Measurements from ENCODE around the gene LPP.

The LPP gene

DNA sequence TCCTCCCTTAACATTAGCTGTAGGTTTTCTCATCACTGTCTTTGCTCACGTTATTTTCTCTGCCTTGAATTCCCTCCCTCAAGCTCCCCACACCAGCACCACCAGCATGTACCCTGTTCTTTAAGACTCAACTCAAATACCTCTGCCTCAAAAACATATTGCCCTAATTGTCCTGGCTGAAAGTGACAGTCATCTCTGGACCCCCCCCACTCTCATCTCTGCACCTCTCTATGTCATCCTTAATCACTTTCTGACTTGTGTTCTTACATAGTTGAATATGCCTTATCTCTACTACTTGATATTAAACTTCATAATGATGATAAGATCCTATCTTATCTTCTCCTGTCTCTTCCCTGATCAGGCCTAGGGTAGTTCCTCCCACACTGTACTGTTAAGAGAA lies 672.6 kb downstream of the LPP start:
- Histone ChIP-seq H3K36me3 (ENCODE audit: low read length) (no peaks in the 10 kb centered on the region), H3K27ac (ENCODE audit: low read depth, low read length) (no peak overlapping the region)

DNA sequence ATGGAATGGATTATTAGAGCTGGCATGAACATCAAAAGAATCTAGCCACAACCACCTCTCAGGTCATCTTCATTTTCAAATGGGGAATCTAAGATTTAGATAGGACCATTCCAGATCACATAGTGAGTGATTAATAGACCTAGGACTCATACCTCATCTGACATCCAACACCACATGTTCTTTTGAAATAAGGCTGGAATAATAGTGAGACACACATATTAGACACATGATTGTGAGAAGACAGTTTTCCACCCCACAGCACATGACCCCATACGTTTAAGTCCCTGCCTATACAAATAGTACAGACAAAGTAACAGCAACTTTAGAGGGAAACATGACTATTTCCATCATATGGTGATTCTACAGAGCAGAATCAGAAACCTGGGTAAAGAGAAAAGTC lies 673.1 kb downstream of the LPP start:
- Histone ChIP-seq H3K4me2 (ENCODE audit: low read depth, low read length, poor library complexity, severe bottlenecking) (no peak overlapping the region), H3K36me3 (ENCODE audit: low read length) (no peaks in the 10 kb centered on the region), H3K9me3 (ENCODE audit: insufficient read depth, low read length) (no peaks in the 10 kb centered on the region), H3K4me3 (ENCODE audit: insufficient read depth, low read length, poor library complexity, severe bottlenecking) (no peak overlapping the region), H3K9me2 (replicated peaks; ENCODE audit: insufficient read depth, low read length) (no peaks in the 10 kb centered on the region), H4K20me1 (ENCODE audit: low read depth, low read length) (no peaks in the 10 kb centered on the region), H2AFZ (ENCODE audit: low read depth, low read length, severe bottlenecking) (no peak overlapping the region), H3K9ac (ENCODE audit: low read length) (no peak overlapping the region), H3K27me3 (ENCODE audit: low read length) (no peaks in the 10 kb centered on the region), H3F3A (ENCODE audit: insufficient read depth) (no peaks in the 10 kb centered on the region), H3K79me2 (ENCODE audit: insufficient read depth, low read length) (no peaks in the 10 kb centered on the region), H3K27ac (ENCODE audit: low read depth, low read length) (no peak overlapping the region)
- TF ChIP-seq, protein P1, sequence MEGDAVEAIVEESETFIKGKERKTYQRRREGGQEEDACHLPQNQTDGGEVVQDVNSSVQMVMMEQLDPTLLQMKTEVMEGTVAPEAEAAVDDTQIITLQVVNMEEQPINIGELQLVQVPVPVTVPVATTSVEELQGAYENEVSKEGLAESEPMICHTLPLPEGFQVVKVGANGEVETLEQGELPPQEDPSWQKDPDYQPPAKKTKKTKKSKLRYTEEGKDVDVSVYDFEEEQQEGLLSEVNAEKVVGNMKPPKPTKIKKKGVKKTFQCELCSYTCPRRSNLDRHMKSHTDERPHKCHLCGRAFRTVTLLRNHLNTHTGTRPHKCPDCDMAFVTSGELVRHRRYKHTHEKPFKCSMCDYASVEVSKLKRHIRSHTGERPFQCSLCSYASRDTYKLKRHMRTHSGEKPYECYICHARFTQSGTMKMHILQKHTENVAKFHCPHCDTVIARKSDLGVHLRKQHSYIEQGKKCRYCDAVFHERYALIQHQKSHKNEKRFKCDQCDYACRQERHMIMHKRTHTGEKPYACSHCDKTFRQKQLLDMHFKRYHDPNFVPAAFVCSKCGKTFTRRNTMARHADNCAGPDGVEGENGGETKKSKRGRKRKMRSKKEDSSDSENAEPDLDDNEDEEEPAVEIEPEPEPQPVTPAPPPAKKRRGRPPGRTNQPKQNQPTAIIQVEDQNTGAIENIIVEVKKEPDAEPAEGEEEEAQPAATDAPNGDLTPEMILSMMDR (IDR thresholded peaks at IDR 0.05; ENCODE audit: insufficient read depth, low read length, poor library complexity, severe bottlenecking), result no peak
- no peak for TF ChIP-seq EZH2phosphoT487 (conservative IDR thresholded peaks at IDR 0.05; ENCODE audit: low read length)

More for the DNA sequence above, 672.6 kb downstream of the LPP start:
- no peaks in the 10 kb centered on the region for H3K9me2 ChIP-seq (replicated peaks; ENCODE audit: insufficient read depth, low read length)
- no peaks in the 10 kb centered on the region for H4K20me1 ChIP-seq (ENCODE audit: low read depth, low read length)
- no peak overlapping the region for H3K9ac ChIP-seq (ENCODE audit: low read length)
- H3K4me3 ChIP-seq (ENCODE audit: insufficient read depth, low read length, poor library complexity, severe bottlenecking), result no peak overlapping the region
- H3K79me2 ChIP-seq (ENCODE audit: insufficient read depth, low read length), result no peaks in the 10 kb centered on the region
- no peak overlapping the region for H3K4me2 ChIP-seq (ENCODE audit: low read depth, low read length, poor library complexity, severe bottlenecking)
- TF ChIP-seq, protein P1 (IDR thresholded peaks at IDR 0.05; ENCODE audit: insufficient read depth, low read length, poor library complexity, severe bottlenecking), result no peak
- no peak for TF ChIP-seq EZH2phosphoT487 (conservative IDR thresholded peaks at IDR 0.05; ENCODE audit: low read length)
- no peaks in the 10 kb centered on the region for H3K27me3 ChIP-seq (ENCODE audit: low read length)
- H3F3A ChIP-seq (ENCODE audit: insufficient read depth), result no peaks in the 10 kb centered on the region
- H3K9me3 ChIP-seq (ENCODE audit: insufficient read depth, low read length), result no peaks in the 10 kb centered on the region
- H2AFZ ChIP-seq (ENCODE audit: low read depth, low read length, severe bottlenecking), result no peak overlapping the region

GRCh38 chr3:188827576-188827975 lies 673.6 kb downstream of the LPP start:
- no peak overlapping the region for H3K27ac ChIP-seq (ENCODE audit: low read depth, low read length)
- H3K9me2 ChIP-seq (replicated peaks; ENCODE audit: insufficient read depth, low read length), result no peaks in the 10 kb centered on the region
- no peak overlapping the region for H3K4me2 ChIP-seq (ENCODE audit: low read depth, low read length, poor library complexity, severe bottlenecking)
- no peaks in the 10 kb centered on the region for H3K27me3 ChIP-seq (ENCODE audit: low read length)
- no peaks in the 10 kb centered on the region for H3F3A ChIP-seq (ENCODE audit: insufficient read depth)
- H3K9ac ChIP-seq (ENCODE audit: low read length), result no peak overlapping the region
- no peak overlapping the region for H2AFZ ChIP-seq (ENCODE audit: low read depth, low read length, severe bottlenecking)
- H3K9me3 ChIP-seq (ENCODE audit: insufficient read depth, low read length), result no peaks in the 10 kb centered on the region
- no peaks in the 10 kb centered on the region for H4K20me1 ChIP-seq (ENCODE audit: low read depth, low read length)
- H3K79me2 ChIP-seq (ENCODE audit: insufficient read depth, low read length), result no peaks in the 10 kb centered on the region
- no peak overlapping the region for H3K4me3 ChIP-seq (ENCODE audit: insufficient read depth, low read length, poor library complexity, severe bottlenecking)
- no peaks in the 10 kb centered on the region for H3K36me3 ChIP-seq (ENCODE audit: low read length)
- TF ChIP-seq, protein P1 (IDR thresholded peaks at IDR 0.05; ENCODE audit: insufficient read depth, low read length, poor library complexity, severe bottlenecking), result no peak
- no peak for TF ChIP-seq EZH2phosphoT487 (conservative IDR thresholded peaks at IDR 0.05; ENCODE audit: low read length)

All from SU-DHL-6 (cell line).